Measurements from ENCODE around the gene CHURC1.

Gene CHURC1

GRCh38 chr14:64963611-64964010 lies 49.4 kb downstream of the CHURC1 start:
- H3K27ac ChIP-seq, result peak overlapping the region; percentile 20; the same call in 1 of the 2 replicates
- peaks cover 12% of the 10 kb centered on the region for H3K36me3 ChIP-seq
- peaks cover 71% of the 10 kb centered on the region for H3K4me1 ChIP-seq
- TF ChIP-seq Cebpa-rat (IDR thresholded peaks at IDR 0.05), result no peak
- no peaks in the 10 kb centered on the region for H3K9me3 ChIP-seq
- H3K4me3 ChIP-seq, result no peak overlapping the region
- H4K20me1 ChIP-seq, result peaks cover 12% of the 10 kb centered on the region; the same call in 1 of the 2 replicates
- peak overlapping the region; percentile 48 for H3K4me2 ChIP-seq
- H3K27me3 ChIP-seq, result no peaks in the 10 kb centered on the region
- H3K9ac ChIP-seq, result no peak overlapping the region

GRCh38 chr14:64965356-64966000 lies 51.2 kb downstream of the CHURC1 start:
- peak overlapping the region; percentile 67 for H3K27ac ChIP-seq
- H3K36me3 ChIP-seq, result peaks cover 12% of the 10 kb centered on the region
- TF ChIP-seq Cebpa-rat (IDR thresholded peaks at IDR 0.05), result no peak
- peaks cover 81% of the 10 kb centered on the region for H3K4me1 ChIP-seq
- peak overlapping the region; percentile 47 for H3K4me2 ChIP-seq
- H3K9ac ChIP-seq, result no peak overlapping the region; the same call in 1 of the 2 replicates
- peaks cover 6% of the 10 kb centered on the region; the same call in 1 of the 2 replicates for H4K20me1 ChIP-seq
- H3K9me3 ChIP-seq, result no peaks in the 10 kb centered on the region
- H3K4me3 ChIP-seq, result no peak overlapping the region
- H3K27me3 ChIP-seq, result no peaks in the 10 kb centered on the region

- Histone ChIP-seq H3K4me3 (no peak overlapping the region), H4K20me1 (peaks cover 15% of the 10 kb centered on the region; the same call in 1 of the 2 replicates), H3K27ac (0 out of 2 replicates have a peak overlapping the region, but pooled peaks have one; percentile 23), H3K4me2 (peak overlapping the region; percentile 97; the same call in 1 of the 2 replicates), H3K4me1 (peaks cover 80% of the 10 kb centered on the region), H3K9me3 (no peaks in the 10 kb centered on the region), H3K9ac (no peak overlapping the region), H3K27me3 (no peaks in the 10 kb centered on the region), H3K36me3 (peaks cover 12% of the 10 kb centered on the region)
- TF ChIP-seq Cebpa-rat (IDR thresholded peaks at IDR 0.05), result no peak
Measured at GRCh38 chr14:64966976-64967375, 52.7 kb downstream of the CHURC1 start.

- H3K4me3 ChIP-seq, result no peak overlapping the region
- H3K27ac ChIP-seq, result peak overlapping the region; percentile 69
- peaks cover 15% of the 10 kb centered on the region; the same call in 1 of the 2 replicates for H4K20me1 ChIP-seq
- H3K9me3 ChIP-seq, result no peaks in the 10 kb centered on the region
- H3K36me3 ChIP-seq, result peaks cover 10% of the 10 kb centered on the region
- peak overlapping the region; percentile 97 for H3K4me2 ChIP-seq
- no peaks in the 10 kb centered on the region for H3K27me3 ChIP-seq
- TF ChIP-seq Cebpa-rat (IDR thresholded peaks at IDR 0.05), result no peak
- peaks cover 85% of the 10 kb centered on the region for H3K4me1 ChIP-seq
- peak overlapping the region; percentile 48; the same call in 1 of the 2 replicates for H3K9ac ChIP-seq
Measured at GRCh38 chr14:64968167-64968566, 53.9 kb downstream of the CHURC1 start.

- Histone ChIP-seq H3K9me3 (no peaks in the 10 kb centered on the region), H3K27me3 (no peaks in the 10 kb centered on the region), H3K4me1 (peaks cover 81% of the 10 kb centered on the region), H3K9ac (peak overlapping the region; percentile 48; the same call in 1 of the 2 replicates), H3K27ac (peak overlapping the region; percentile 69), H3K4me3 (no peak overlapping the region), H4K20me1 (peaks cover 15% of the 10 kb centered on the region; the same call in 1 of the 2 replicates), H3K4me2 (peak overlapping the region; percentile 97), H3K36me3 (peaks cover 5% of the 10 kb centered on the region)
- TF ChIP-seq Cebpa-rat (IDR thresholded peaks at IDR 0.05), result no peak
Measured at GRCh38 chr14:64968651-64969050, 54.4 kb downstream of the CHURC1 start.

GRCh38 chr14:64970041-64970440 lies 55.8 kb downstream of the CHURC1 start:
- no peak for TF ChIP-seq Cebpa-rat (IDR thresholded peaks at IDR 0.05)
- H3K27me3 ChIP-seq, result no peaks in the 10 kb centered on the region
- peak overlapping the region; percentile 69 for H3K27ac ChIP-seq
- H3K9ac ChIP-seq, result peak overlapping the region; percentile 48; the same call in 1 of the 2 replicates
- no peaks in the 10 kb centered on the region for H3K36me3 ChIP-seq
- H3K4me2 ChIP-seq, result peak overlapping the region; percentile 97
- no peak overlapping the region for H3K4me3 ChIP-seq
- H3K9me3 ChIP-seq, result no peaks in the 10 kb centered on the region
- H3K4me1 ChIP-seq, result peaks cover 71% of the 10 kb centered on the region
- H4K20me1 ChIP-seq, result peaks cover 15% of the 10 kb centered on the region; the same call in 1 of the 2 replicates

GRCh38 chr14:64970776-64971477 lies 56.7 kb downstream of the CHURC1 start:
- no peaks in the 10 kb centered on the region for H3K9me3 ChIP-seq
- peak overlapping the region; percentile 52; the same call in 1 of the 2 replicates for H3K27ac ChIP-seq
- H3K36me3 ChIP-seq, result no peaks in the 10 kb centered on the region
- H3K27me3 ChIP-seq, result no peaks in the 10 kb centered on the region
- H3K4me2 ChIP-seq, result peak overlapping the region; percentile 97
- H4K20me1 ChIP-seq, result peaks cover 12% of the 10 kb centered on the region; the same call in 1 of the 2 replicates
- peak overlapping the region; percentile 85 for H3K9ac ChIP-seq
- H3K4me1 ChIP-seq, result peaks cover 62% of the 10 kb centered on the region
- TF ChIP-seq Cebpa-rat (IDR thresholded peaks at IDR 0.05), result no peak
- H3K4me3 ChIP-seq, result peak overlapping the region; percentile 85

GRCh38 chr14:64971491-64971942 lies 57.3 kb downstream of the CHURC1 start:
- Histone ChIP-seq H3K9ac (peak overlapping the region; percentile 85), H3K27me3 (no peaks in the 10 kb centered on the region), H3K36me3 (no peaks in the 10 kb centered on the region), H3K4me1 (peaks cover 56% of the 10 kb centered on the region), H3K9me3 (no peaks in the 10 kb centered on the region), H3K4me3 (peak overlapping the region; percentile 85), H4K20me1 (peaks cover 9% of the 10 kb centered on the region; the same call in 1 of the 2 replicates), H3K4me2 (peak overlapping the region; percentile 97), H3K27ac (peak overlapping the region; percentile 52; the same call in 1 of the 2 replicates)
- TF ChIP-seq Cebpa-rat (IDR thresholded peaks at IDR 0.05), result no peak

- H3K27ac ChIP-seq, result peak within 1 kb of the TSS; percentile 81
- H3K4me2 ChIP-seq, result peak within 1 kb of the TSS; percentile 97
Measured at GRCh38 chr14:64971943-64972791, 57.9 kb downstream of the CHURC1 start, which contains the start of gene RAB15. RAB15 (minus strand) TSS chr14:64972336; CDS start chr14:64972076, 260 bp downstream.

More at GRCh38 chr14:64971943-64972791, 57.9 kb downstream of the CHURC1 start, which contains the start of gene RAB15:
- TF ChIP-seq Cebpa-rat (IDR thresholded peaks at IDR 0.05), result no peak
- Histone ChIP-seq H3K9ac (peak within 1 kb of the TSS; percentile 85), H3K27me3 (no peaks in the 10 kb centered on the region), H3K4me1 (peaks cover 50% of the 10 kb centered on the region), H3K4me3 (peak within 1 kb of the TSS; percentile 85), H3K36me3 (no peaks in the 10 kb centered on the region), H4K20me1 (peaks cover 9% of the 10 kb centered on the region; the same call in 1 of the 2 replicates), H3K9me3 (no peaks in the 10 kb centered on the region)

All from BLaER1 (cell line).